DND-41 (cell line): ENCODE data around the gene TRMU.

ENCODE experiments used
- ATAC-seq: fragments of 200-7000 bp; cut with Tn5 transposase; 3 replicates; pipeline ENCODE4 v1.9.1; 2021; ENCODE audit warnings: low read depth; ENCODE audit not compliant: insufficient read depth
- DNase-seq: peaks from one replicate; pipeline ENCODE4 v3.0.0-alpha.2; 2020
- H2AFZ ChIP-seq: 2 replicates; pipeline ENCODE4 v1.6.0; 2012; ENCODE audit warnings: low read depth, low read length
- H3K27ac ChIP-seq: 2 replicates; pipeline ENCODE4 v1.5.1; 2012; ENCODE audit warnings: low read length, inconsistent platforms
- H3K27me3 ChIP-seq: fragments of 200-600 bp; sonication (generic); 2 replicates; pipeline ENCODE4 v1.6.0; 2012; ENCODE audit warnings: low read length, mild to moderate bottlenecking, inconsistent platforms; ENCODE audit not compliant: insufficient read depth, poor library complexity
- H3K36me3 ChIP-seq: 2 replicates; pipeline ENCODE4 v1.5.1; 2012; ENCODE audit warnings: low read length, inconsistent platforms; ENCODE audit not compliant: insufficient read depth
- H3K4me1 ChIP-seq: 2 replicates; pipeline ENCODE4 v1.5.1; 2012; ENCODE audit warnings: mild to moderate bottlenecking, low read length; ENCODE audit not compliant: insufficient read depth
- H3K4me2 ChIP-seq: 2 replicates; pipeline ENCODE4 v1.6.0; 2012; ENCODE audit warnings: mild to moderate bottlenecking, moderate library complexity, low read length, inconsistent platforms; ENCODE audit not compliant: insufficient read depth
- H3K4me3 ChIP-seq, 2 experiments: fragments of 200-600 bp in 1 of 2; shearing (Covaris generic) in 1 of 2; 2 replicates each; pipeline ENCODE4 v1.5.1; 2012 to 2016; ENCODE audit warnings: inconsistent platforms in 2 of 2, low read length in 2 of 2, mild to moderate bottlenecking in 2 of 2, low read depth in 1 of 2, moderate library complexity in 1 of 2
- H3K79me2 ChIP-seq: 2 replicates; pipeline ENCODE4 v1.6.0; 2012; ENCODE audit warnings: low read length, inconsistent platforms; ENCODE audit not compliant: insufficient read depth
- H3K9ac ChIP-seq: 2 replicates; pipeline ENCODE4 v1.6.0; 2012; ENCODE audit warnings: low read depth, mild to moderate bottlenecking, inconsistent platforms, low read length, moderate library complexity
- H3K9me3 ChIP-seq: 2 replicates; pipeline ENCODE4 v1.5.1; 2012; ENCODE audit warnings: low read length, moderate library complexity, mild to moderate bottlenecking, inconsistent platforms; ENCODE audit not compliant: insufficient read depth, severe bottlenecking
- H4K20me1 ChIP-seq: 2 replicates; pipeline ENCODE4 v1.6.0; 2012; ENCODE audit warnings: low read length; ENCODE audit not compliant: insufficient read depth
- EZH2 ChIP-seq: IDR thresholded peaks from 3 replicates; pipeline ENCODE4 v1.6.1; 2012; ENCODE audit warnings: borderline replicate concordance, low read depth, mild to moderate bottlenecking, moderate library complexity, low read length, inconsistent platforms; ENCODE audit not compliant: severe bottlenecking
- TF ChIP-seq, protein P1 (sequence below): IDR thresholded peaks from 2 replicates; pipeline ENCODE4 v1.5.1; 2012; ENCODE audit warnings: borderline replicate concordance, low read length, moderate library complexity, mild to moderate bottlenecking; ENCODE audit not compliant: poor library complexity, severe bottlenecking; ENCODE audit errors: extremely low read depth

Gene TRMU

DNA sequence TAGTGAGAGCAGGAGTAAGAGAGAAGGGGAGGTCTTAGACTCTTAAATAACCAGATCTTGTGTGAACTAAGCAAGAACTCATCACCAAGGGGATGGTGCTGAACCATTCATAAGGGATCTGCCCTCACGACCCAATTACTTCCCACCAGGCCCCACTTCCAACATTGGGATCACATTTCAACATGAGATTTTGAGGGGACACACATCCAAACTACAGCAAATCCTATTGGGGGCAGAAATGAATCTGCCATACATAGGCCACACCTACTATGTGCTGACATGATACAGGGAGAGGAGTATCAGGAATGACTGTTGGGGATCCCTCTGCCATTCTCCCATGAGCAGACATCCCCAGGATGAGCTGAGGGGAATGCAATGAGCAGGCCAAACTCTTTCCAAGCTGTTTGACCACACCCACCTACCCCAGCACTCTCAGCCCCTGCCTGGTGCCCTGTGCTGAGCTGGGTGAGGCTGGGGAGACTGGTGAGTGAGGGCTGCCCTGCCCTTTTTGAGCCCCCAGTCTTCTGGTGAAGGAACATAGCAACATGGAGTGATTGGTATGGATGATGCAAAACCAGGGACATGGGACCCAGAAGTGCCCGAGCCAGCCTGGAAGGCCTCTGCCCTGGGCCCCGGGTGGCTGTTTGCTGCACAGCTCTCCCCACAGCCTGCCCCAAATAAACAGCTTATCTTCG, 40.1 kb upstream of the TRMU start:
- DNase-seq, result no peak
- peak overlapping the region; percentile 93 for H3K9ac ChIP-seq

DNA sequence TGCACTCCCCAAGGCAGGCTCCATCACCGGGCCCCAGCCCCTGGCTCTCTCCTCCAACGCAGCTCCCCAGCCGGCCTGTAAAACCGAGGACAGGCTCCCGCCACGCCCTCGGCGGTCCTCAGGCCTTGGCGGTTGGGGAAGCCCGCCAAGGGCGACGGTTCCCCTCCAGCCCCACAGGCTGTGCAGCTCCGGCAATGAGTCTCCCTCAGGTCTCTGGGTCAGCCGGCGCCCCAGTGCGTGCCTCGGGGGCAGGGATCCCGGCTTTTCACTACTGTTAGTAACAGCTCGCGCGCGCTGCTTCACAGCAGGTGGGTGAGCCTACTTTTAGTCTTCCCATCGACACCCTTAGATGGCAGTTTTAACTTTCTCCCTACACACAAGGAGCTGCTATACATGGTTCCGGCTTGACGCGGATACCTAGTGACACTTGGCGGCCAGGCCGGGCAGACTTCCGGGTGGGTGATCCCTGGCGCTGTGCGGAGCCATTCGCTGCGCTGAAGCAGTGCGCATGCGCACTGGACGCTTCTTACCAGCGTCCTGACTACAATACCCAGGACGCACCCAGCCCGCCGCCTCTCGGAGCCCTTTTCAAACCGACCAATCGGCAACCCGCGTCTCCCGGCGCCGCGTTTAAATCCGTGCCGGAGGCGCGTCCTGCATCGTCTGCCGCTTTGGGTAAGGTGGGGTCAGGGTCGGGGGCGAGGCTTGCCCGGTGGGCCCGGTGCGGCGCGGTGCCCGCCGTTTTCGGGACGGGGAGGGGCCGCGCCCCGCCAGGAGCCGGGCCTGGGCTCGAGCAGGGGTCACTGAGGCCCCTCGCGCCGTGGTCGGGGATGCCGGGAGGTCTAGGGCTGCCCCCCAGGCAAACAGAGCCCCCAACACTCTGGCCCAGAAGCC, 39.0 kb upstream of the TRMU start, which contains the start of gene GTSE1:
Gene GTSE1, plus strand, starts transcription at position 614 of the 894 bp plus-strand sequence. CDS start 531 bp downstream, outside the sequence.
- Histone ChIP-seq H3K4me1 (peaks cover 53% of the 10 kb centered on the region), H3K4me3 (peak within 1 kb of the TSS; percentile 93), H3K4me2 (peak within 1 kb of the TSS; percentile 90), H3K9me3 (no peaks in the 10 kb centered on the region), H3K79me2 (peaks cover 58% of the 10 kb centered on the region), H3K36me3 (peaks cover 55% of the 10 kb centered on the region), H3K27me3 (no peaks in the 10 kb centered on the region), H3K27ac (peak within 1 kb of the TSS; percentile 95), H2AFZ (peak within 1 kb of the TSS; percentile 84), H4K20me1 (peaks cover 21% of the 10 kb centered on the region), H3K9ac (peak within 1 kb of the TSS; percentile 93)
- peak; percentile 91 for ATAC-seq
- TF ChIP-seq EZH2, result no peak
- TF ChIP-seq, protein P1, sequence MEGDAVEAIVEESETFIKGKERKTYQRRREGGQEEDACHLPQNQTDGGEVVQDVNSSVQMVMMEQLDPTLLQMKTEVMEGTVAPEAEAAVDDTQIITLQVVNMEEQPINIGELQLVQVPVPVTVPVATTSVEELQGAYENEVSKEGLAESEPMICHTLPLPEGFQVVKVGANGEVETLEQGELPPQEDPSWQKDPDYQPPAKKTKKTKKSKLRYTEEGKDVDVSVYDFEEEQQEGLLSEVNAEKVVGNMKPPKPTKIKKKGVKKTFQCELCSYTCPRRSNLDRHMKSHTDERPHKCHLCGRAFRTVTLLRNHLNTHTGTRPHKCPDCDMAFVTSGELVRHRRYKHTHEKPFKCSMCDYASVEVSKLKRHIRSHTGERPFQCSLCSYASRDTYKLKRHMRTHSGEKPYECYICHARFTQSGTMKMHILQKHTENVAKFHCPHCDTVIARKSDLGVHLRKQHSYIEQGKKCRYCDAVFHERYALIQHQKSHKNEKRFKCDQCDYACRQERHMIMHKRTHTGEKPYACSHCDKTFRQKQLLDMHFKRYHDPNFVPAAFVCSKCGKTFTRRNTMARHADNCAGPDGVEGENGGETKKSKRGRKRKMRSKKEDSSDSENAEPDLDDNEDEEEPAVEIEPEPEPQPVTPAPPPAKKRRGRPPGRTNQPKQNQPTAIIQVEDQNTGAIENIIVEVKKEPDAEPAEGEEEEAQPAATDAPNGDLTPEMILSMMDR, result peak; percentile 68
- peak; percentile 99 for DNase-seq

More for the DNA sequence above, 40.1 kb upstream of the TRMU start:
- peak overlapping the region; percentile 94 for H3K27ac ChIP-seq
- peak overlapping the region; percentile 85 for H3K4me2 ChIP-seq
- H2AFZ ChIP-seq, result peak overlapping the region; percentile 84
- H3K9me3 ChIP-seq, result no peaks in the 10 kb centered on the region
- H3K27me3 ChIP-seq, result no peaks in the 10 kb centered on the region
- peaks cover 55% of the 10 kb centered on the region for H3K36me3 ChIP-seq
- H3K79me2 ChIP-seq, result peaks cover 47% of the 10 kb centered on the region
- peaks cover 43% of the 10 kb centered on the region for H3K4me1 ChIP-seq
- ATAC-seq, result no peak
- H3K4me3 ChIP-seq, result peak overlapping the region; percentile 46 to 93; a peak in 3 of 4 replicates
- TF ChIP-seq, protein P1, result no peak
- TF ChIP-seq EZH2, result no peak
- peaks cover 13% of the 10 kb centered on the region for H4K20me1 ChIP-seq

DNA sequence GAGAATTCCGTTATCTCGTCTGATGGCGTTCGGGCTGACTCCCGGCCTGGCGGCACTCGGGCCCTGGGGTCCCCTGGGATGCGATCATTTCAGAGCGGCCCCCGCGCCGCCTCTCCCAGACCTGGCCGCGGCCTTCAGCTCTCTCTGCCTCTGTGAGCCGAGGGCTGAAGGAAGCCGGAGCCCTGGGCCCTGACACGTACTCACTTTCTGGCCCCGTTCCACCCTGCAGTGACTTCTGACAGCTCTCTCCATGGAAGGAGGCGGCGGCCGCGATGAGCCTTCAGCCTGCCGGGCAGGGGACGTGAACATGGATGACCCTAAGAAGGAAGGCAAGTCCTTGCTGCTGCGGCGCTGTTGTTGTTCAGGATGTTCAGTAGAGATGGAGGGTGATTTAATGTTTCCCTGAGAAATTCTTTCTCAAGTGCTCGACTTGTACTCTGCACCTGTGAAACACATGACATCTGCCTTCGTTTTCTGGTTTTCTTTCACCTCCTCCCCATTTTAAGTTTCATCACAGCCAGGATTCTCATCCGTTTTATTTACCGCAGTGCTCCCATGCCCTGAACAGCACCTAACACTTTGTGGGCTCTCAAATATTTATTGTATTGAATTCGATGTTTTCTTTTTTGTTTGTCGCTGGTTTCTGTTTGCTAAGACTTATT, 38.2 kb upstream of the TRMU start:
- H3K9me3 ChIP-seq, result no peaks in the 10 kb centered on the region
- peaks cover 59% of the 10 kb centered on the region for H3K4me1 ChIP-seq
- peak overlapping the region; percentile 90 for H3K4me2 ChIP-seq
- peak overlapping the region; percentile 93 for H3K9ac ChIP-seq
- TF ChIP-seq, protein P1, result peak; percentile 12
- no peak for TF ChIP-seq EZH2
- peak overlapping the region; percentile 73 for H2AFZ ChIP-seq
- DNase-seq (peak; percentile 45), ATAC-seq (peak; percentile 25)
- H3K27me3 ChIP-seq, result no peaks in the 10 kb centered on the region
- H3K4me3 ChIP-seq, result peak overlapping the region; percentile 93
- H3K27ac ChIP-seq, result peak overlapping the region; percentile 95
- H3K36me3 ChIP-seq, result peaks cover 53% of the 10 kb centered on the region
- H4K20me1 ChIP-seq, result peaks cover 22% of the 10 kb centered on the region
- peaks cover 66% of the 10 kb centered on the region for H3K79me2 ChIP-seq
